GM12878 (cell line): ENCODE measurements around the gene KRTAP4-16. TPM values are rescaled to one million over a fixed set of nuclear protein-coding genes. Genes with fewer than 3 reads are reported as not detected.
"Not testable (repeated sequence)": the region's sequence is repeated elsewhere in the genome, so short reads cannot be mapped to it uniquely, and the experiment has no call there.

ENCODE experiments used
- ATAC-seq: fragments of 200-7000 bp; cut with Tn5 transposase; 3 replicates; pipeline ENCODE4 v1.9.1; 2020; ENCODE audit warnings: mild to moderate bottlenecking, moderate library complexity
- BruUV-seq: library from RNA; stranded (reverse); fragments of 400-500 nt; replicated peaks from 2 replicates; lab custom pipeline; 2021; lab: Mats Ljungman, UMichigan
- CTCF ChIA-PET: fragments of 300-600 bp; sonication (Branson Sonifier 250); formaldehyde crosslinking; extraction: SDS; loops from one replicate; lab custom pipeline; 2021; ENCODE audit warnings: inconsistent platforms; lab: Yijun Ruan, JAX
- POLR2A ChIA-PET: fragments of 350-600 bp; formaldehyde crosslinking; extraction: SDS; loops from one replicate; lab custom pipeline; 2021; ENCODE audit warnings: inconsistent platforms; lab: Charles Lee
- RAD21 ChIA-PET: fragments of 300-600 bp; sonication (Branson Sonifier 250); formaldehyde crosslinking; loops from one replicate; lab custom pipeline; 2023; ENCODE audit warnings: antibody characterized with exemption; ENCODE audit not compliant: unreplicated experiment; lab: Charles Lee
- SMC1A ChIA-PET: fragments of 300-600 bp; sonication (Branson Sonifier 250); formaldehyde crosslinking; loops from one replicate; lab custom pipeline; 2023; ENCODE audit not compliant: unreplicated experiment, uncharacterized antibody; lab: Charles Lee
- DNase-seq: peaks from one replicate; pipeline ENCODE4 v3.0.0-alpha.2; 2011; ENCODE audit warnings: low read depth, low spot score
- FAIRE-seq: peaks from 3 replicates; lab custom pipeline; 2011; peaks lifted over from hg19 to GRCh38; lab: Jason Lieb, UNC
- H2AFZ ChIP-seq: 2 replicates; pipeline ENCODE4 v1.6.0; 2011; ENCODE audit warnings: low read depth, low read length, control low read depth; ENCODE audit not compliant: control insufficient read depth
- H3K27ac ChIP-seq: 2 replicates; pipeline ENCODE4 v1.5.1; 2011; ENCODE audit warnings: control low read depth; ENCODE audit not compliant: control insufficient read depth, insufficient read depth
- H3K27me3 ChIP-seq, 2 experiments: replicated peaks in 1 of 2; 2 replicates each; pipeline versions ENCODE4 v1.6.0 to v1.6.1; 2011; ENCODE audit warnings: low read length in 1 of 2; ENCODE audit not compliant: control insufficient read depth in 2 of 2, insufficient read depth in 2 of 2
- H3K36me3 ChIP-seq, 2 experiments: 2 replicates each; pipeline ENCODE4 v1.5.1; 2011; ENCODE audit warnings: low read length in 1 of 2; ENCODE audit not compliant: control insufficient read depth in 2 of 2, insufficient read depth in 2 of 2
- H3K4me1 ChIP-seq: 2 replicates; pipeline ENCODE4 v1.6.1; 2011; ENCODE audit warnings: mild to moderate bottlenecking, low read length, moderate library complexity, mixed read lengths; ENCODE audit not compliant: control insufficient read depth, insufficient read depth
- H3K4me2 ChIP-seq: 2 replicates; pipeline ENCODE4 v1.6.0; 2011; ENCODE audit warnings: control low read depth; ENCODE audit not compliant: control insufficient read depth, insufficient read depth
- H3K4me3 ChIP-seq: fragments of 200-600 bp; sonication (generic); 2 replicates; pipeline ENCODE4 v1.5.1; 2016
- H3K79me2 ChIP-seq: 2 replicates; pipeline ENCODE4 v1.6.0; 2011; ENCODE audit warnings: low read length; ENCODE audit not compliant: control insufficient read depth, insufficient read depth
- H3K9ac ChIP-seq: 2 replicates; pipeline ENCODE4 v1.8.0; 2011; ENCODE audit warnings: low read length, control low read depth, mixed read lengths; ENCODE audit not compliant: control insufficient read depth, insufficient read depth
- H3K9me3 ChIP-seq: replicated peaks from 3 replicates; pipeline ENCODE4 v1.5.1; 2011; ENCODE audit warnings: mild to moderate bottlenecking, low read length; ENCODE audit not compliant: control insufficient read depth, insufficient read depth
- H4K20me1 ChIP-seq: 2 replicates; pipeline ENCODE4 v1.6.0; 2011; ENCODE audit not compliant: control insufficient read depth, insufficient read depth
- FOXK2 ChIP-seq: fragments of 450-650 bp; IDR thresholded peaks from 2 replicates; pipeline ENCODE4 v1.6.1; 2017; ENCODE audit warnings: mild to moderate bottlenecking, moderate library complexity
- HCFC1 ChIP-seq: fragments of 150-350 bp; IDR thresholded peaks from 2 replicates; pipeline ENCODE4 v1.6.1; 2014; ENCODE audit warnings: low read length
- NBN ChIP-seq: fragments of 450-650 bp; IDR thresholded peaks from 2 replicates; pipeline ENCODE4 v1.6.1; 2016
- SMAD5 ChIP-seq: IDR thresholded peaks from 2 replicates; pipeline ENCODE4 v1.6.1; 2016; ENCODE audit warnings: antibody characterized with exemption, low read depth
- USF2 ChIP-seq: IDR thresholded peaks from 2 replicates; pipeline ENCODE4 v1.6.1; 2011; ENCODE audit warnings: low read depth, low read length, improper control_type of control experiment, borderline replicate concordance
- WGBS: methylation state at CpG from one replicate; pipeline ENCODE4 v1.1.6; 2016; ENCODE audit warnings: low lambda C conversion rate; ENCODE audit not compliant: insufficient replicate concordance, insufficient coverage; ENCODE audit errors: missing lambda C conversion rate; 5-methylcytosine and 5-hydroxymethylcytosine counted together
- in situ Hi-C: fragments of 300-500 bp; cut with MboI; formaldehyde crosslinking; loops from 9 replicates; pipeline ENCODE4 v1.14.3; 2018; ENCODE audit warnings: mixed read lengths
- intact Hi-C: fragments of 100-400 bp; cut with micrococcal nuclease; formaldehyde crosslinking; loops from one replicate; pipeline ENCODE4 v1.14.2; 2022; ENCODE audit not compliant: unreplicated experiment
- polyA plus RNA-seq, 11 experiments: library from polyadenylated mRNA; depleted of rRNA in 4 of 11; unstranded in 6 of 11; stranded (reverse) in 5 of 11; fragments of >200 nt; fragmentation: Nextera tagmentation in 4 of 11; fragmentation: Illumina TruSeq in 1 of 11; extraction: Ambion mirVana in 4 of 11; extraction: Trizol in 1 of 11; gene quantifications; 1 replicate in 1 of 11; 2 replicates in 10 of 11; pipeline versions ENCODE4 v1.2.1 to v1.2.3, GENCODE V29; 2011 to 2016; ENCODE audit warnings: inconsistent platforms in 2 of 11, missing spikeins in 2 of 11, low read depth in 1 of 11
- total RNA-seq, 4 experiments: library from RNA; depleted of rRNA in 3 of 4; stranded (reverse); fragments of >200 nt in 3 of 4; fragmentation: Illumina TruSeq in 1 of 4; extraction: Trizol in 1 of 4; gene quantifications; 2 replicates each; pipeline versions ENCODE4 v1.2.1 to v1.2.3, GENCODE V29; 2013 to 2021
- TF ChIP-seq, protein P1 (sequence below), 3 experiments: IDR thresholded peaks in 2 of 3; conservative IDR thresholded peaks in 1 of 3; 2 replicates each; pipeline ENCODE4 v1.5.1; 2011; ENCODE audit warnings: low read depth in 3 of 3, low read length in 3 of 3, mild to moderate bottlenecking in 3 of 3, control low read depth in 2 of 3, moderate library complexity in 2 of 3, inconsistent platforms in 1 of 3, mixed read lengths in 1 of 3; ENCODE audit not compliant: control insufficient read depth in 2 of 3, insufficient read depth in 1 of 3; ENCODE audit errors: extremely low read depth in 1 of 3

KRTAP4-16 gene
- total and polyA plus RNA-seq, 10 of the 15 experiments (the other 5 are each of a cell fraction or from before 2014, with no cell fraction given): not detected

GRCh38 chr17:41125064-41125463 is 23.1 kb upstream of the KRTAP4-16 start:
- SMC1A ChIA-PET: no interaction called here
- DNase-seq (no peak), FAIRE-seq (no peak), ATAC-seq (no peak)
- no peaks in the 10 kb centered on the region for H3K9me3 ChIP-seq
- CTCF ChIA-PET: no interaction called here
- no peaks in the 10 kb centered on the region for H3K27me3 ChIP-seq
- no peak overlapping the region for H3K9ac ChIP-seq
- POLR2A ChIA-PET: no interaction called here
- in situ Hi-C loops: no loop called here
- WGBS: 50% methylated on average over 2 of the region's 2 CpGs
- intact Hi-C loops: no loop called here
- no peaks in the 10 kb centered on the region for H3K36me3 ChIP-seq
- H3K4me2 ChIP-seq: no peak overlapping the region
- no peak overlapping the region for H2AFZ ChIP-seq
- H3K27ac ChIP-seq: no peak overlapping the region
- no peaks in the 10 kb centered on the region for H3K79me2 ChIP-seq
- BruUV-seq: no TSS peak
- H4K20me1 ChIP-seq: no peaks in the 10 kb centered on the region
- no peaks in the 10 kb centered on the region for H3K4me1 ChIP-seq
- H3K4me3 ChIP-seq: no peak overlapping the region
- RAD21 ChIA-PET: no interaction called here
- TF ChIP-seq HCFC1 (no peak), NBN (no peak), USF2 (no peak), SMAD5 (no peak), FOXK2 (no peak)
- TF ChIP-seq, protein P1, sequence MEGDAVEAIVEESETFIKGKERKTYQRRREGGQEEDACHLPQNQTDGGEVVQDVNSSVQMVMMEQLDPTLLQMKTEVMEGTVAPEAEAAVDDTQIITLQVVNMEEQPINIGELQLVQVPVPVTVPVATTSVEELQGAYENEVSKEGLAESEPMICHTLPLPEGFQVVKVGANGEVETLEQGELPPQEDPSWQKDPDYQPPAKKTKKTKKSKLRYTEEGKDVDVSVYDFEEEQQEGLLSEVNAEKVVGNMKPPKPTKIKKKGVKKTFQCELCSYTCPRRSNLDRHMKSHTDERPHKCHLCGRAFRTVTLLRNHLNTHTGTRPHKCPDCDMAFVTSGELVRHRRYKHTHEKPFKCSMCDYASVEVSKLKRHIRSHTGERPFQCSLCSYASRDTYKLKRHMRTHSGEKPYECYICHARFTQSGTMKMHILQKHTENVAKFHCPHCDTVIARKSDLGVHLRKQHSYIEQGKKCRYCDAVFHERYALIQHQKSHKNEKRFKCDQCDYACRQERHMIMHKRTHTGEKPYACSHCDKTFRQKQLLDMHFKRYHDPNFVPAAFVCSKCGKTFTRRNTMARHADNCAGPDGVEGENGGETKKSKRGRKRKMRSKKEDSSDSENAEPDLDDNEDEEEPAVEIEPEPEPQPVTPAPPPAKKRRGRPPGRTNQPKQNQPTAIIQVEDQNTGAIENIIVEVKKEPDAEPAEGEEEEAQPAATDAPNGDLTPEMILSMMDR (IDR thresholded peaks at IDR 0.05 in 2 of 3, conservative IDR thresholded peaks at IDR 0.05 in 1 of 3; ENCODE audit: control insufficient read depth in 2 of 3, extremely low read depth in 1 of 3, insufficient read depth in 1 of 3, low read depth in 3 of 3, low read length in 3 of 3): no peak

DNA sequence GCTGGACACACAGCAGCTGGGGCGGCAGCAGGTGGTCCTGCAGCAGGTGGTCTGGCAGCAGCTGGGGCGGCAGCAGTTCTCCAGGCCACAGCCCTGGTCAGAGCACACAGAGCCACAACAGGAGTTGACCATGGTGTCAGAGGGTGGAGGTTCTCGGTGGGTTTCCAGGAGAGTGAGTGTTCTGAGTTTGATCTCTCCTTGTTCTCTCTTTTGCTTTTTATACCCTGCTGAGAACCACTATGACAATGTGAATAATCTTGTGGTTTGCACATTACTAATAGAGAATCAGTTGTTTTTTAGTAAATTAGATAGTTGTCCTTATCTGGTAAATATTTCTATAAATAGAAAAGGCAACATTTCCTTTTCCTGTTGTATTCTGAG is 22.0 kb upstream of the KRTAP4-16 start, which contains the start of gene KRTAP4-12:
Gene KRTAP4-12 (minus strand): TSS at position 192 of the 381 bp plus-strand sequence. CDS start 60 bp downstream, at position 132.
- H3K36me3 ChIP-seq, H3K79me2 ChIP-seq, BruUV-seq, H3K4me2 ChIP-seq, POLR2A ChIA-PET, H3K9ac ChIP-seq, H3K27me3 ChIP-seq, H3K27ac ChIP-seq, DNase-seq, H3K4me1 ChIP-seq, FAIRE-seq, H3K4me3 ChIP-seq, RAD21 ChIA-PET, H4K20me1 ChIP-seq, ATAC-seq, intact Hi-C loops, H2AFZ ChIP-seq, H3K9me3 ChIP-seq, SMC1A ChIA-PET, in situ Hi-C loops: not testable (repeated sequence)
- CTCF ChIA-PET: interaction anchor here (0.5 kb wide), 1 partner anchor 431 kb away, joined by 3 read pairs; no protein-coding TSS in a partner anchor
- 18% methylated on average over 3 of the region's 3 CpGs for WGBS

DNA sequence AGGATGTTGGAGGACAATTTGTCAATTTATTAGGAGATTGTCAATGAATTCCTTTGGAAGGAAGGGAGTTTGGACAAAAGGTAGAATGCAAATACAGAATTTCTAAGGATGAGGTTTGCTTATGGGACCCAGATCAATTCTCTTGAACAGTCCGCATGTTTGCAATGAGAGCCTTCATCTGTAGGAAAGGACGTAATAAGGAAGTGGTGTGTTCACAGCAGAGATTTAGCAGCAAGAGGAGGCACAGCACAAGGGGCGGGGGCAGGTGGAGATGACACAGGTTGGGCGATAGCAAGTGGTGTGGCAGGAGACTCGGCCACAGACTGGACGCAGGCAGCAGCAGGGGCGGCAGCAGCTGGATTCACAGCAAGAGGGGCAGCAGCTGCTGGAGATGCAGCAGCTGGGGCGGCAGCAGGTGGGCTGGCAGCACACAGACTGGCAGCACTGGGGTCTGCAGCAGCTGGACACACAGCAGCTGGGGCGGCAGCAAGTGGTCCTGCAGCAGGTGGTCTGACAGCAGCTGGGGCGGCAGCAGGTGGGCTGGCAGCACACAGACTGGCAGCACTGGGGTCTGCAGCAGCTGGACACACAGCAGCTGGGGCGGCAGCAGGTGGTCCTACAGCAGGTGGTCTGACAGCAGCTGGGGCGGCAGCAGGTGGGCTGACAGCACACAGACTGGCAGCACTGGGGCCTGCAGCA is 21.4 kb upstream of the KRTAP4-16 start:
- RAD21 ChIA-PET, H3K36me3 ChIP-seq, DNase-seq, H3K4me1 ChIP-seq, SMC1A ChIA-PET, intact Hi-C loops, H3K79me2 ChIP-seq, H3K4me3 ChIP-seq, POLR2A ChIA-PET, FAIRE-seq, ATAC-seq, BruUV-seq, H3K9ac ChIP-seq, H4K20me1 ChIP-seq, in situ Hi-C loops, H3K27ac ChIP-seq, H3K27me3 ChIP-seq, H3K9me3 ChIP-seq, H3K4me2 ChIP-seq, H2AFZ ChIP-seq: not testable (repeated sequence)
- WGBS: 25% methylated on average over 12 of the region's 12 CpGs
- CTCF ChIA-PET: interaction anchor here (0.5 kb wide), 1 partner anchor 432 kb away, joined by 3 read pairs; no protein-coding TSS in a partner anchor
